HCT116 (cell line): ENCODE results near the gene DDO. TPM values are rescaled to one million over a fixed set of nuclear protein-coding genes. Genes with fewer than 3 reads are reported as not detected.

Source experiments
- ATAC-seq: fragments of 200-7000 bp; cut with Tn5 transposase; 2 replicates; pipeline ENCODE4 v1.9.1; 2020; ENCODE audit warnings: mild to moderate bottlenecking, moderate library complexity
- BruUV-seq: library from RNA; stranded (reverse); fragments of 400-500 nt; replicated peaks from 2 replicates; lab custom pipeline; 2021; lab: Mats Ljungman, UMichigan
- CTCF ChIA-PET: fragments of 300-600 bp; sonication (Branson Sonifier 250); formaldehyde crosslinking; loops from one replicate; lab custom pipeline; 2021; ENCODE audit warnings: antibody characterized with exemption; lab: Charles Lee
- POLR2A ChIA-PET: fragments of 300-600, 350-600 bp; sonication (Branson Sonifier 250); formaldehyde crosslinking; loops from one replicate; lab custom pipeline; 2021; ENCODE audit warnings: antibody characterized with exemption; lab: Charles Lee
- RAD21 ChIA-PET, 2 experiments: fragments of 300-600 bp; sonication (Branson Sonifier 250); formaldehyde crosslinking; loops; one replicate each; lab custom pipeline; 2023; ENCODE audit warnings: low total read pairs in 2 of 2; ENCODE audit not compliant: uncharacterized antibody in 2 of 2, unreplicated experiment in 2 of 2, low non-redundant PET in 1 of 2; lab: Charles Lee
- DNase-seq: peaks from one replicate; pipeline ENCODE4 v3.0.0-alpha.2; 2010; ENCODE audit warnings: low read depth, low spot score
- H2AFZ ChIP-seq: fragments of 200-600 bp; shearing (Covaris generic), sonication (generic); 2 replicates; pipeline ENCODE4 v1.6.1; 2017; ENCODE audit warnings: low read depth, mixed run types, mixed read lengths, antibody characterized with exemption, low read length; ENCODE audit not compliant: poor library complexity, severe bottlenecking
- H3K27ac ChIP-seq: 2 replicates; pipeline ENCODE4 v1.5.1; 2012; ENCODE audit warnings: low read depth, low read length
- H3K27me3 ChIP-seq: fragments of 200-600 bp; sonication (generic); 2 replicates; pipeline ENCODE4 v1.6.1; 2016; ENCODE audit warnings: mixed run types, low read length, mixed read lengths; ENCODE audit not compliant: insufficient read depth
- H3K36me3 ChIP-seq, 2 experiments: fragments of 200-500 bp in 1 of 2; fragments of 200-600 bp in 1 of 2; sonication (Bioruptor generic) in 1 of 2; sonication (generic) in 1 of 2; 2 replicates each; pipeline versions ENCODE4 v1.5.1 to v1.6.1; 2014 to 2016; ENCODE audit warnings: low read length in 2 of 2, inconsistent platforms in 1 of 2, mixed read lengths in 1 of 2, mixed run types in 1 of 2; ENCODE audit not compliant: insufficient read depth in 2 of 2, control insufficient read depth in 1 of 2
- H3K4me1 ChIP-seq, 2 experiments: fragments of 200-600 bp in 1 of 2; sonication (generic) in 1 of 2; 2 replicates each; pipeline versions ENCODE4 v1.5.1 to v1.6.1; 2012 to 2017; ENCODE audit warnings: low read length in 2 of 2, inconsistent platforms in 1 of 2, mild to moderate bottlenecking in 1 of 2, mixed read lengths in 1 of 2, mixed run types in 1 of 2, moderate library complexity in 1 of 2; ENCODE audit not compliant: insufficient read depth in 2 of 2, control insufficient read depth in 1 of 2
- H3K4me2 ChIP-seq: fragments of 200-600 bp; sonication (generic); 2 replicates; pipeline ENCODE4 v1.6.1; 2017; ENCODE audit warnings: mixed run types, low read length, mixed read lengths
- H3K4me3 ChIP-seq, 2 experiments: fragments of 200-600 bp in 1 of 2; sonication (generic) in 1 of 2; replicated peaks in 1 of 2; 2 replicates each; pipeline ENCODE4 v1.5.1; 2011 to 2016; ENCODE audit warnings: low read length in 2 of 2, control low read depth in 1 of 2, low read depth in 1 of 2, mild to moderate bottlenecking in 1 of 2, mixed read lengths in 1 of 2, mixed run types in 1 of 2
- H3K79me2 ChIP-seq: fragments of 200-600 bp; sonication (generic); 2 replicates; pipeline ENCODE4 v1.6.1; 2017; ENCODE audit warnings: mild to moderate bottlenecking, mixed run types, low read length, moderate library complexity, mixed read lengths; ENCODE audit not compliant: insufficient read depth
- H3K9ac ChIP-seq: fragments of 200-600 bp; sonication (generic); 2 replicates; pipeline ENCODE4 v1.6.1; 2016; ENCODE audit warnings: low read length, mixed read lengths
- H3K9me2 ChIP-seq: fragments of 200-600 bp; sonication (generic), shearing (Covaris generic); 2 replicates; pipeline ENCODE4 v1.6.1; 2017; ENCODE audit warnings: mixed run types, mild to moderate bottlenecking, moderate library complexity; ENCODE audit not compliant: insufficient read depth
- H3K9me3 ChIP-seq, 2 experiments: fragments of 200-500 bp in 1 of 2; fragments of 200-600 bp in 1 of 2; sonication (Bioruptor generic) in 1 of 2; sonication (generic) in 1 of 2; 2 replicates each; pipeline ENCODE4 v1.6.1; 2014 to 2017; ENCODE audit warnings: low read length in 2 of 2, mixed read lengths in 2 of 2, inconsistent platforms in 1 of 2, low read depth in 1 of 2, mild to moderate bottlenecking in 1 of 2, mixed run types in 1 of 2, moderate library complexity in 1 of 2; ENCODE audit not compliant: control insufficient read depth in 1 of 2, insufficient read depth in 1 of 2
- H4K20me1 ChIP-seq: fragments of 200-600 bp; sonication (generic), shearing (Covaris generic); 2 replicates; pipeline ENCODE4 v1.6.1; 2017; ENCODE audit warnings: mixed run types, mild to moderate bottlenecking, moderate library complexity; ENCODE audit not compliant: insufficient read depth
- CEBPB ChIP-seq: IDR thresholded peaks from 2 replicates; pipeline ENCODE4 v1.6.1; 2012; ENCODE audit warnings: low read depth
- CTCF ChIP-seq, 3 experiments: fragments of 200-600 bp in 1 of 3; sonication (generic) in 1 of 3; IDR thresholded peaks in 2 of 3; conservative IDR thresholded peaks in 1 of 3; 2 replicates each; pipeline ENCODE4 v1.5.1; 2012 to 2017; ENCODE audit warnings: low read depth in 2 of 3, low read length in 2 of 3, antibody characterized with exemption in 1 of 3, borderline replicate concordance in 1 of 3, control low read depth in 1 of 3, mild to moderate bottlenecking in 1 of 3, mixed read lengths in 1 of 3, mixed run types in 1 of 3, moderate library complexity in 1 of 3; ENCODE audit not compliant: insufficient read depth in 1 of 3
- ELF1 ChIP-seq: IDR thresholded peaks from 2 replicates; pipeline ENCODE4 v1.6.1; 2012; ENCODE audit warnings: low read depth, borderline replicate concordance
- EZH2phosphoT487 ChIP-seq: fragments of 200-600 bp; IDR thresholded peaks from 2 replicates; pipeline ENCODE4 v1.6.1; 2018; ENCODE audit warnings: antibody characterized with exemption, borderline replicate concordance
- JUND ChIP-seq: IDR thresholded peaks from 2 replicates; pipeline ENCODE4 v1.6.1; 2012
- MAX ChIP-seq: IDR thresholded peaks from 2 replicates; pipeline ENCODE4 v1.6.1; 2012
- POLR2A ChIP-seq: IDR thresholded peaks from 2 replicates; pipeline ENCODE4 v1.7.0; 2011; ENCODE audit warnings: borderline replicate concordance; ENCODE audit not compliant: insufficient read depth, insufficient read length; ENCODE audit errors: extremely low read depth
- POLR2AphosphoS5 ChIP-seq: IDR thresholded peaks from 2 replicates; pipeline ENCODE4 v1.6.1; 2011; ENCODE audit warnings: mild to moderate bottlenecking, low read depth, low read length, moderate library complexity
- RAD21 ChIP-seq: IDR thresholded peaks from 2 replicates; pipeline ENCODE4 v1.6.1; 2012; ENCODE audit warnings: low read depth, mild to moderate bottlenecking
- SIN3A ChIP-seq: IDR thresholded peaks from 2 replicates; pipeline ENCODE4 v1.6.1; 2012; ENCODE audit warnings: low read depth
- SRF ChIP-seq: IDR thresholded peaks from 2 replicates; pipeline ENCODE4 v1.6.1; 2012; ENCODE audit warnings: low read depth
- ZFX ChIP-seq: fragments of 450-650 bp; IDR thresholded peaks from 2 replicates; pipeline ENCODE4 v1.6.1; 2017
- ZNF274 ChIP-seq: fragments of 200-500 bp; sonication (Bioruptor generic); IDR thresholded peaks from 2 replicates; pipeline ENCODE4 v1.6.1; 2014; ENCODE audit warnings: mild to moderate bottlenecking, low read depth, low read length, inconsistent platforms
- intact Hi-C: fragments of 100-400 bp; cut with micrococcal nuclease; formaldehyde crosslinking; loops from 2 replicates; pipeline ENCODE4 v1.10.0; 2022
- total RNA-seq: library from RNA; stranded (reverse); gene quantifications from one replicate; pipeline ENCODE4 v1.2.1, GENCODE V29; 2021; ENCODE audit not compliant: unreplicated experiment
- TF ChIP-seq, protein P1 (sequence below): IDR thresholded peaks from 2 replicates; pipeline ENCODE4 v1.6.1; 2012
- TF ChIP-seq, protein P2 (sequence below): IDR thresholded peaks from 2 replicates; pipeline ENCODE4 v1.6.1; 2011; ENCODE audit warnings: mild to moderate bottlenecking, low read length, moderate library complexity; ENCODE audit not compliant: insufficient replicate concordance; ENCODE audit errors: extremely low read depth
- TF ChIP-seq, protein P3 (sequence below): IDR thresholded peaks from 2 replicates; pipeline ENCODE4 v1.6.1; 2012; ENCODE audit warnings: low read depth

The DDO gene
- total RNA-seq, 1 experiment from 2014 or later = not detected

GRCh38 chr6:110412360-110412759, 3.0 kb downstream of the DDO start:
- H3K4me3 ChIP-seq = no peak overlapping the region
- no peak for DNase-seq
- ATAC-seq = no peak
- H3K27ac ChIP-seq = no peak overlapping the region
- no peaks in the 10 kb centered on the region for H3K9me3 ChIP-seq
- no peak overlapping the region for H3K4me2 ChIP-seq
- ChIA-PET POLR2A (no interaction called here), CTCF (no interaction called here)
- H2AFZ ChIP-seq = no peak overlapping the region
- BruUV-seq = no TSS peak
- no peak overlapping the region for H3K9ac ChIP-seq
- no peaks in the 10 kb centered on the region for H3K9me2 ChIP-seq
- no peaks in the 10 kb centered on the region for H4K20me1 ChIP-seq
- 0 out of 2 replicates have a peak, but pooled peaks cover 2% of the 10 kb centered on the region for H3K27me3 ChIP-seq
- H3K4me1 ChIP-seq = no peaks in the 10 kb centered on the region
- intact Hi-C loops = no loop called here
- no peaks in the 10 kb centered on the region for H3K79me2 ChIP-seq
- TF ChIP-seq POLR2A (no peak), SIN3A (no peak), SRF (no peak), POLR2AphosphoS5 (no peak), ZNF274 (no peak), ZFX (no peak), JUND (no peak), ELF1 (no peak), CTCF (IDR thresholded peaks at IDR 0.05 in 2 of 3, conservative IDR thresholded peaks at IDR 0.05 in 1 of 3; ENCODE audit: borderline replicate concordance in 1 of 3, insufficient read depth in 1 of 3, low read depth in 2 of 3, low read length in 2 of 3) (no peak), RAD21 (no peak), CEBPB (no peak), EZH2phosphoT487 (no peak), MAX (no peak)
- TF ChIP-seq, protein P1, sequence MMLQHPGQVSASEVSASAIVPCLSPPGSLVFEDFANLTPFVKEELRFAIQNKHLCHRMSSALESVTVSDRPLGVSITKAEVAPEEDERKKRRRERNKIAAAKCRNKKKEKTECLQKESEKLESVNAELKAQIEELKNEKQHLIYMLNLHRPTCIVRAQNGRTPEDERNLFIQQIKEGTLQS = no peak
- TF ChIP-seq, protein P2, sequence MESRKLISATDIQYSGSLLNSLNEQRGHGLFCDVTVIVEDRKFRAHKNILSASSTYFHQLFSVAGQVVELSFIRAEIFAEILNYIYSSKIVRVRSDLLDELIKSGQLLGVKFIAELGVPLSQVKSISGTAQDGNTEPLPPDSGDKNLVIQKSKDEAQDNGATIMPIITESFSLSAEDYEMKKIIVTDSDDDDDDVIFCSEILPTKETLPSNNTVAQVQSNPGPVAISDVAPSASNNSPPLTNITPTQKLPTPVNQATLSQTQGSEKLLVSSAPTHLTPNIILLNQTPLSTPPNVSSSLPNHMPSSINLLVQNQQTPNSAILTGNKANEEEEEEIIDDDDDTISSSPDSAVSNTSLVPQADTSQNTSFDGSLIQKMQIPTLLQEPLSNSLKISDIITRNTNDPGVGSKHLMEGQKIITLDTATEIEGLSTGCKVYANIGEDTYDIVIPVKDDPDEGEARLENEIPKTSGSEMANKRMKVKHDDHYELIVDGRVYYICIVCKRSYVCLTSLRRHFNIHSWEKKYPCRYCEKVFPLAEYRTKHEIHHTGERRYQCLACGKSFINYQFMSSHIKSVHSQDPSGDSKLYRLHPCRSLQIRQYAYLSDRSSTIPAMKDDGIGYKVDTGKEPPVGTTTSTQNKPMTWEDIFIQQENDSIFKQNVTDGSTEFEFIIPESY = no peak
- TF ChIP-seq, protein P3, sequence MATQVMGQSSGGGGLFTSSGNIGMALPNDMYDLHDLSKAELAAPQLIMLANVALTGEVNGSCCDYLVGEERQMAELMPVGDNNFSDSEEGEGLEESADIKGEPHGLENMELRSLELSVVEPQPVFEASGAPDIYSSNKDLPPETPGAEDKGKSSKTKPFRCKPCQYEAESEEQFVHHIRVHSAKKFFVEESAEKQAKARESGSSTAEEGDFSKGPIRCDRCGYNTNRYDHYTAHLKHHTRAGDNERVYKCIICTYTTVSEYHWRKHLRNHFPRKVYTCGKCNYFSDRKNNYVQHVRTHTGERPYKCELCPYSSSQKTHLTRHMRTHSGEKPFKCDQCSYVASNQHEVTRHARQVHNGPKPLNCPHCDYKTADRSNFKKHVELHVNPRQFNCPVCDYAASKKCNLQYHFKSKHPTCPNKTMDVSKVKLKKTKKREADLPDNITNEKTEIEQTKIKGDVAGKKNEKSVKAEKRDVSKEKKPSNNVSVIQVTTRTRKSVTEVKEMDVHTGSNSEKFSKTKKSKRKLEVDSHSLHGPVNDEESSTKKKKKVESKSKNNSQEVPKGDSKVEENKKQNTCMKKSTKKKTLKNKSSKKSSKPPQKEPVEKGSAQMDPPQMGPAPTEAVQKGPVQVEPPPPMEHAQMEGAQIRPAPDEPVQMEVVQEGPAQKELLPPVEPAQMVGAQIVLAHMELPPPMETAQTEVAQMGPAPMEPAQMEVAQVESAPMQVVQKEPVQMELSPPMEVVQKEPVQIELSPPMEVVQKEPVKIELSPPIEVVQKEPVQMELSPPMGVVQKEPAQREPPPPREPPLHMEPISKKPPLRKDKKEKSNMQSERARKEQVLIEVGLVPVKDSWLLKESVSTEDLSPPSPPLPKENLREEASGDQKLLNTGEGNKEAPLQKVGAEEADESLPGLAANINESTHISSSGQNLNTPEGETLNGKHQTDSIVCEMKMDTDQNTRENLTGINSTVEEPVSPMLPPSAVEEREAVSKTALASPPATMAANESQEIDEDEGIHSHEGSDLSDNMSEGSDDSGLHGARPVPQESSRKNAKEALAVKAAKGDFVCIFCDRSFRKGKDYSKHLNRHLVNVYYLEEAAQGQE = no peak
- TF ChIP-seq, all 23 proteins: peak for 0
- RAD21 ChIA-PET = no interaction called here
- no peaks in the 10 kb centered on the region for H3K36me3 ChIP-seq
